T-helper 1 cell (primary cell): ENCODE measurements around the gene CFAP45.
A peak's percentile ranks its signal among the peaks of the same experiment; 100 is the strongest.

ENCODE experiments used
- DNase-seq, 5 donors: peaks; one replicate each; pipeline ENCODE4 v3.0.0-alpha.2; 2012 to 2020

CFAP45 gene

GRCh38 chr1:159849626-159850366 lies 50.2 kb downstream of the CFAP45 start:
- no peak for DNase-seq

- no peak for DNase-seq
These were observed 51.6 kb downstream of the CFAP45 start for GRCh38 chr1:159848326-159848725.

DNA sequence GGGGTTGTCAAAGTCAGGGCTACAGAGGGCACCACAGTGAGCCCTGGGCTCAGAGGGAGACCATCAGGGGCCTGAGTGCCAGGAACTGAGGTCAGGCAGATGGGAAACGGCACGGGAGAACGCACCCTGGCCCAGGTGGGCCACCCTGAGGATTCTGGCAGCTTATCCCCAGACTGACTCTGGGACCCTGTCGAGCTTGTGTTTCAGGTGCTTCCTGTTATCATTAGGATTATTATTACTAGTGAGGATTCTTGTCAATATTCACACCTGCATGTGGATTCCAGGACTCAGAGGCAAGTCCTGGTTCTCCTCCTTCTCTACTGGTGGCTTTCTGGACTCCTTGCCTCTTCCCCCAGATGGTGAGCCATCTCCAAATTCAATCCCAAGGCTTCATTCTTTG lies 52.7 kb downstream of the CFAP45 start:
- no peak for DNase-seq

- DNase-seq: no peak
These were observed 54.0 kb downstream of the CFAP45 start for GRCh38 chr1:159845751-159846629.

DNA sequence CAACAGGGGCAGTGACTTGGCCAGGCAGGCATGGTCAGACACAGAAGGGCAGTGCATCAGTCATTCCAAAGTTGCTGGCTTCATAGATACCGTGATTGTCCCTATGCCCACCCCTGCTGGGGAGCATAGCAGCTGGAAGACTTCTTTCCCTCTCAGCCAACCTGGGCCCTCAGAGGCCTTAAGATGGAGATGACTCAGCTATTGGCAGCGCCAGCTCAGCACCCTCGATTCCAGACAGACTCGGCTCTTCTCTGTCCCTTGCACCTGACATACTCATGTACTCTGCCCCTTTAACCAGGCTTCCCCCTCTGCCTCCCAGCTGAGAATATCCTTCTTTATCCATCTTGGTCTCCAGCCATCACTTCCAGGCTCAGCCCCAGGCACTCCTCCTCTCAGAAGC lies 56.5 kb downstream of the CFAP45 start:
- no peak for DNase-seq

DNA sequence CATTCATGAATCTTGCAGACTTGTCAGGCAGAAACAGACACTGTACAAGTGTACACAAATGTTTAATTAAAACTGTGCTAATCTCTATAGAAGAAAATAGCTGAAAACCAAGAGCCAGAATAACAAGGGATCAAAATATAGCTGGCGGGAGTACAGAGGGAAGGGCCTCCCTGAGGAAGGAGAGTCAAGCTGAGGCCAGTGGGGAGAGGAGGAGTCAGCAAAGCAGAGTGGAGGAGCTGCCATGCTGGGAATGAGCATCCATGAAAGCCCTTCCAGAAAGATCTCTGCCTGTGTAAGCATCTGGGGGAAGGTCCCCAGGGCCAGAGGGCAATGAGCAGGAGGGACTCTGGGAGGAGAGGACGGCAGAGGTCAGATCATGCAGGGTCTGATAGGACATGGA lies 58.2 kb downstream of the CFAP45 start:
- DNase-seq: no peak

DNA sequence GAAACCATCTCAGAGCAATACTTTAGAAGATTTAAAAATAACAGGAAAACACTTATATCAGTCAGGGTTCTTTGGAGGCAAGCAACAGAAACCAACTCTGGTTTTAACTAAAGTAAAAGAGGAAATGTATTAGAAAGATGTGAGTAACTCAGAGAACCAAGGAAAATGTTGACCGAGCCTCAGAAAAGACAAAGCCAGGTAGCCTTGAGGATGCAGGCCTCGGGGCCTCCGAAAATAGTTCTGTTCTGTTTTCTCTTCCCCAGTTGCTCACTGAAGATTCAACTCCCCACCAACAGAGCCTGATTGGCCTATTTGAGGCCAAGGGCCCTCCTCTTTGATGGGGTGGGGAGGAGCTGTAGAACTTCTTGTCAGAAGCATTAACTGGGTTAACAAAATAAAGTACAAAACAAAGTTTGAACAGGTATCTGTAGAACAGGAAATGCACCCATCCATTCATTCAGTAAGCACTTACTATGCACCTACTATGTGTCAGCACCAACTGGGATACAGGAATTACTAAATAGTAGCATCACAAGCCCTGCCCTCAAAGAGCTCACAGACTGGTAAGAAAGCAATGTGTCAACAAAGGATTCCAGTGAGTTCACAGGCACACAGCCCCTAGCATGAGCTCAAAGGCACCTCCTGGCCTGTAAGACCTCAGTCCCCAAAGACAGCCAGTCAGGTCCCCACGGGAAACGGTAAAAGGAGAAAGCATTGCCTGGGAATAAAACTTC lies 60.7 kb downstream of the CFAP45 start:
- DNase-seq: no peak

- no peak for DNase-seq
These were observed 61.2 kb downstream of the CFAP45 start for GRCh38 chr1:159838715-159839114.

DNA sequence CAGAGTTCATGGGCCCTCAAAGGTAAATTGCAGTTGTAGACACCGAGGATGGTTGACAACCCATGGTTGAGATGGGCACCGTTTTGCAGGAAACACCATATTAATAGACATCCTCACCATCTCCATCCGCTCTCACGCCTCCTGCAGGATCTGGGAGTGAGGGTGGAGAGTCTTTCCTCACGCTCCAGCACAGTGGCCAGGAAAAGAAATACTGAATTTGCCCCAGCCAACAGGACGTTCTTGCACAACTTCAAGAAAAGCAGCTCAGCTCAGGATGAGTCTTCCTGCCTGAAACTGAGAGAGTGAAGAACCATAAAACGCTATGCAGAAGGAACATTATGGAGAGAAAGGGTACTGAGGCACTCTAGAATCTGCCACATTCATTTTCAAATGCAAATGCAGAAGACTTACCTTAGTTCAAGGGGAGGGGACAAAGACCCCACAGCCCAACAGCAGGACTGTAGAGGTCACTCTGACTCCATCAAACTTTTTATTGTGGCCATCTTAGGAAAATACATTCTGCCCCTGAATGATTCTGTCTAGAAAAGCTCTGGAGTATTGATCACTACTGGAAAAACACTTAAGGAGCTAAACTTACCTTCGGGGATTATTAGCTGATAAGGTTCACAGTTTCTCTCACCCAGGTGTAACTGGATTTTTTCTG lies 64.0 kb downstream of the CFAP45 start:
- DNase-seq: no peak

GRCh38 chr1:159835356-159835755 lies 64.6 kb downstream of the CFAP45 start:
- DNase-seq: no peak

GRCh38 chr1:159832309-159832708 lies 67.7 kb downstream of the CFAP45 start:
- no peak for DNase-seq

DNA sequence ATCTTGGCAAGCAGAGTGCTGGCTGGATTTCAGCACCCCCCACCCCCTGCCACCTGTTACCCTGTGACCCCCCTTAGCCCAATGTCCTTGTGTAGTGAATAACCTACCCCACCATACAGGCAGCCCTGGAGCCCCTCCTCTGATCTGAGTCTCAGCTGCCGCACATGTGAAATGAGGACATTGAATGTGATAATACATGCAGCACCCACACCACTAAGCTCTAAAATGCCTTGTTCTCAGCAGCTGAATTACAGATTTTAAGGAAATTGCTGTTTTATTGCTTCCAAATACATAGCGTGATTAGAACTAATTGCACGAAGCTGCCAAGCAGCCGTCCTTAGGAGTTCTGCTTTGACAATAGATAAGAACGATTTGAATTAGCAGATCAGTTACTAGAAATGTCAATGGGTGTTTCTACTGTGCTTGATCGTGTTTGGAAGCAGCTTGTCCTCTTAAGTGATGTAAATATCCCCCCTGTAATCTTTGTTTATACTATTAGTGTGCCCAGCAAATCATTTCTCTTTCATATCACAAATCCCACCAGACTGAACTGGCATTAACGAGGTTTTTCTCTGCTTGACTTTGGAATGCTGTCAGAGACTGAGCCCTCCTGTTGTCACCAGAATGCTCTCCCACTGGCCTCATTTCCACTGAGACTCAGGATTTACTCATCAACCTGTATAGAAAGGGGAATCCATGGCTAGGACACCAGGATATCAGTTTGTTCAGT lies 68.4 kb downstream of the CFAP45 start:
- no peak for DNase-seq

GRCh38 chr1:159830722-159831121 lies 69.2 kb downstream of the CFAP45 start:
- no peak for DNase-seq

- DNase-seq: no peak
These were observed 70.0 kb downstream of the CFAP45 start for GRCh38 chr1:159829822-159830465.

DNA sequence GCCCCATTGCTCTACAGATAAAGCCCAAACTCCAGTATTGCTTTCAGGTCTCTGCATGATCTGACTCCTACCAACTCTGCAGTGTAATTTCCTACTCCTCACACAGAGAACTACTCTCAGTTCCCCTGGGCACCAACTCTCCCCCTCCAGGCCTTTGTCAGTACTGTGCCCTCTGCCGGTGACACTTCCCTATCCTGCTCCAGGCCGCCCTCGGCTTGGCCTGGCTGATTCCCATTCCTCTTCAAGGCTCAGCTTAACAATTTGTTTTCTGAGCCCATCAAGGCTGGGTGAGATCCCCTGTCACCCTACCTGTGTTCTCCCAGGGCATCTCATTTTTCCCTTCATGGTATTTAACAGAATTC lies 70.7 kb downstream of the CFAP45 start:
- no peak for DNase-seq

- no peak for DNase-seq
These were observed 71.2 kb downstream of the CFAP45 start for GRCh38 chr1:159828581-159829272.

DNA sequence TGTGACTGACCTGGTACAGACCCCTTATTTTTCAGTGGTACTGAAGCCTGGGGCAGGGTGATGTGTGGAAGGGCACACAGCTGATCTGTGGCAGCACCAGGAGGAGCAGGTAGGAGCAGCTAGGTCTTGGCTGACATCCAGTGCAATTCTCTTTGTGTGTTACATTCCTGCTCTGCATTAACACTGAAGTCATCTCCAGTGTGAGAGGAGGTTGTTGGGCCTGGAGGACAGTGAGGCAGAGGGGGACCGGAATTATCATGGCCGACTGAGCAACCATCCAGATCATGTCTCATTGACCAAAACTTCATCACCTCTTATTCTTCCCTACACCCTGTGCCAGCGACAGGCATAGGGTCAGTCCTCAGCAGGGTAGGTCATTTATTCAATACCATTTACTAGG lies 71.8 kb downstream of the CFAP45 start:
- DNase-seq: no peak

GRCh38 chr1:159827549-159827948 lies 72.4 kb downstream of the CFAP45 start:
- DNase-seq: peak in 1 of 5 donors; percentile 52

DNA sequence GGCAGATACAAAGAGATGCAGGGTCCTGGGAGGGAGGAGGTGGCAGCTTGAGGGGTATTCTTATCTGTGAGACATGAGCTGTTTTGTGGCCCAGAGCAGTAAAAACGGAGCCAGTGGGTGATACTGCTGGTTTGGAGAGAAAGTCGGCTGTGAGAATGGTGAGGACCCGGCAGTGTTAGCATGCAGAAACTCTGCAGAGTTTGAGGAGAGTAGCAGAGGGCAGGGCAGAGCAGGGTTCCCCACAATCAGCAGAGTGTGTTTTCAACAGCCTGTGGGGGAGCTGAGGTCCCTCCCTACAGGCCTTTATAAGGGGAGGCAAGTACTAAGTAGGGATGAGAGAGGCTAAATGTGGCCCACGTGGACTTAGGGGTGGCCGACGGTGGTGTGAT lies 72.9 kb downstream of the CFAP45 start:
- DNase-seq: no peak

GRCh38 chr1:159826441-159827101 lies 73.4 kb downstream of the CFAP45 start, which contains the start of gene SLAMF8:
Gene SLAMF8 (plus strand): TSS chr1:159826873. CDS start chr1:159826899, 26 bp downstream.
- peak in 3 of 5 donors; percentile 22 to 80 (median 23) for DNase-seq
